LNCAP (cell line): ENCODE results near the gene ZFP36.

Source experiments
- TF ChIP-seq, protein P1 (sequence below): fragments of 450-650 bp; IDR thresholded peaks from 2 replicates; pipeline ENCODE4 v1.5.1; 2017; ENCODE audit warnings: mild to moderate bottlenecking

Gene ZFP36

DNA sequence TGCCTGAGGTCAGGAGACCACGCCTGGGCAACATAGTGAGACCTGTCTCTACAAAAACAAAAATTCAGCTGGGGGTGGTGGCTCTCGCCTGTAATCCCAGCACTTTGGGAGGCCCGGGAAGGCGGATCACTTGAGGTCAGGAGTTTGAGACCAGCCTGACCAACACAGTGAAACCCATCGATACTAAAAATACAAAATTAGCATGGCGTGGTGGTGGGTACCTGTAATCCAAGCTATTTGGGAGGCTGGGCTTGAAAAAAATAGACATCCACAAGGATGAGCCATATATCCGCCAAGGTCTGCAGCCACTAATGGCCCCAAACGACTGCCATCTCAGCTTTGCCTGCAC lies 26.0 kb downstream of the ZFP36 start:
- TF ChIP-seq, protein P1, sequence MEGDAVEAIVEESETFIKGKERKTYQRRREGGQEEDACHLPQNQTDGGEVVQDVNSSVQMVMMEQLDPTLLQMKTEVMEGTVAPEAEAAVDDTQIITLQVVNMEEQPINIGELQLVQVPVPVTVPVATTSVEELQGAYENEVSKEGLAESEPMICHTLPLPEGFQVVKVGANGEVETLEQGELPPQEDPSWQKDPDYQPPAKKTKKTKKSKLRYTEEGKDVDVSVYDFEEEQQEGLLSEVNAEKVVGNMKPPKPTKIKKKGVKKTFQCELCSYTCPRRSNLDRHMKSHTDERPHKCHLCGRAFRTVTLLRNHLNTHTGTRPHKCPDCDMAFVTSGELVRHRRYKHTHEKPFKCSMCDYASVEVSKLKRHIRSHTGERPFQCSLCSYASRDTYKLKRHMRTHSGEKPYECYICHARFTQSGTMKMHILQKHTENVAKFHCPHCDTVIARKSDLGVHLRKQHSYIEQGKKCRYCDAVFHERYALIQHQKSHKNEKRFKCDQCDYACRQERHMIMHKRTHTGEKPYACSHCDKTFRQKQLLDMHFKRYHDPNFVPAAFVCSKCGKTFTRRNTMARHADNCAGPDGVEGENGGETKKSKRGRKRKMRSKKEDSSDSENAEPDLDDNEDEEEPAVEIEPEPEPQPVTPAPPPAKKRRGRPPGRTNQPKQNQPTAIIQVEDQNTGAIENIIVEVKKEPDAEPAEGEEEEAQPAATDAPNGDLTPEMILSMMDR: no peak

DNA sequence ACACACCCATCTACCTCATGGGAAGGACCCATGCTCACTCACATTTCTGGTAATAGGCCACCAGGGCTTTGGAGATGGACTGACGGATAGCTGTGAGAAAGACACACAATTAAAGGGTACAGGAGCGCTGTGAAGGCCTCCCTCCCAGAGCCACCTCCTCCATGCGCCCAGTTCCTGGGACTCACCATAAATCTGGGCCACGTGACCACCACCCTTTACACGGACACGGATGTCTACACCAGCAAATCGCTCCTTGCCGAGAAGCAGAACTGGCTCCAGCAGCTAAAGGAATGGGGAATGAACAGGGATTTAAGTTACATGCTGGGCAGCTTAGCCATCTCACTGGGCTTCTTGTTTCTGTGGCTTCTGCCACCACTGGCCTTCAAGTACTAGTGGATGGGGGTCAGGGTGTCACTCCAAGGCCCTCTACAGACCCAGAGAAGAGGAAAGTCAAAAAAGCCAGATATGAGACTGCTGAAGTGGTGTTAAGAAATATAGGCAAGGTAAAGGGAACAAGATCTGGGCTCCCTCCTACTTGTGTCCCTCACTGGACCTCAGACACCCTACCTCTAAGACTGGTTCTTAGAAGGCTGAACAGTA lies 26.9 kb downstream of the ZFP36 start:
- TF ChIP-seq, protein P1: no peak

- TF ChIP-seq, protein P1: no peak
These were observed 27.8 kb downstream of the ZFP36 start for GRCh38 chr19:39434123-39435076.

DNA sequence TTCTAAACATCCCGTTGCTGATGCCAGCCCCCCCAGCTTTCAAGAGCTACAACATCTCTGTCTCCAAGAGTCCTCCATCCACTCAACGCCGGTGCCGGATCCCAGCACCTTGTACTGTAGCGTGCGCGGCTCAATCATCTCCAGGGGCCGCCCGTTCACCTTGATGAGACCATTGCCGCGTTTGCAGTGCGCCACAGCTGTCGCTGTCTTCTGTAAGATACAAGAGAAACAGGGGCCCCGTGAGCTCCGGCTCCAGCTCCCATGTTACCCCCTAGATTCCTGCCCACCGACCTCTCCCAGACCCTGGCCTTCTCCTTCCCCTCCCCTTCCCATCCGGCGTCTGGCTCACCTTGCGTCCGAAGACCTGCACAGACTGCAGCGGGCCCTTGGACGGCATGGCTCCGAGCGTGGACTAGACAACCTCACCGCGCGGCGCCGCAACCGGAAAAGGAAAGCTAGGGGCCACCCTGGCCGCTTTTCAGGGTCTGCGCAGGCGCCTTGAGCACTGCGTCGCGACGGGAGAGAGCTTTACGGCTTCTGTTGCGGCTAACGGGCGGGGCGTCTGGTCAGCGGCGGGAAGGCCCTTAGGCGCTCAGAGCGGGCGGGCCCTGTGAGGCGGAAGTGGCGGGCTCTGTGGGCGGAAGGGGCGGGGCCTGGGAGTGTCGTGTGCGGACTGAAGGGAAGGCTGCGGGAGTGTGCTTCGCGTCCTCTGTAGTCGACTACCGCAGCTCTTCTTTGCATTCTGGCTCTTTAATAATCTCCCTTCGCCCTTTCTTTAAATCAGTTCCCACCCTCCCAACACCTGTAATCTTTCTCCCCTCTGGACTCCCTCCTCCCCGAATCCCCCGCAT lies 29.1 kb downstream of the ZFP36 start, which contains the start of gene RPS16:
Gene RPS16 (minus strand): TSS at position 451 of the 851 bp plus-strand sequence. CDS start 54 bp downstream, at position 397.
- TF ChIP-seq, protein P1: no peak

DNA sequence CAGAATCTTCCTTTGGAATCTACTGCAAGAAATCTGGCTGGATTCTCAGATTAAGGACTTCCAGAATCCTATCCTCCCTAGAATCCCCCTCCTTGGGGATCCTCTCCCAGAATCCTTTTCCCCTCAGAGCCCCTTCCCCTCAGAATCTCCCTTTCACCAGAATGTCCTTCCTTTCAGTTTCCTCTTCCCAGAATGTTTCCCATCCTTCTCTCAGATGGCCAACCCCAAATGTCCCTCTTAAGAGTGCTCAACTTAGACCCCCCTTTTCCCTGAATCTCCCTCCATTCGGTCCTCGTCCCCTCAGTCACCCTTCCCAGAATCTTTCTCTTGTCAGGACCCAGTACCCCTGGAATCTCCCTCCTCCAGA lies 29.7 kb downstream of the ZFP36 start:
- TF ChIP-seq, protein P1: no peak

GRCh38 chr19:39438270-39438934 lies 31.8 kb downstream of the ZFP36 start:
- TF ChIP-seq, protein P1: no peak
